Activated T-helper 1 cell treated with anti-CD3 and anti-CD28 coated beads, Interleukin-12 subunit alpha, Interleukin-12 subunit beta, Interleukin-2, Interleukin-4 antibody, amounts not matched to agents 30 ng/mL and 10 ng/mL and 1 ng/mL, durations not matched to agents 14 hours and 24 hours and 36 hours (primary cell): ENCODE data around the gene ITIH4. TPM values are rescaled to one million over a fixed set of nuclear protein-coding genes. Genes with fewer than 3 reads are reported as not detected.

ENCODE experiments used
- DNase-seq: peaks from one replicate; pipeline ENCODE4 v3.0.0; 2021; ENCODE audit warnings: low spot score
- H3K27ac Mint-ChIP-seq: one replicate; pipeline ENCODE4 v1.8.0; 2021; ENCODE audit warnings: mild to moderate bottlenecking, mixed read lengths
- H3K27me3 Mint-ChIP-seq: one replicate; pipeline ENCODE4 v1.8.0; 2022; ENCODE audit warnings: mild to moderate bottlenecking, moderate library complexity, mixed read lengths; ENCODE audit not compliant: insufficient read depth
- H3K36me3 Mint-ChIP-seq: one replicate; pipeline ENCODE4 v1.8.0; 2021; ENCODE audit warnings: low read depth, mixed read lengths
- H3K4me1 Mint-ChIP-seq: one replicate; pipeline ENCODE4 v1.8.0; 2021; ENCODE audit warnings: low read depth, mixed read lengths
- H3K4me3 Mint-ChIP-seq: one replicate; pipeline ENCODE4 v1.8.0; 2021; ENCODE audit warnings: mild to moderate bottlenecking, moderate library complexity, mixed read lengths
- H3K9me3 Mint-ChIP-seq: one replicate; pipeline ENCODE4 v1.8.0; 2021; ENCODE audit warnings: mixed read lengths
- intact Hi-C: fragments of 100-400 bp; cut with micrococcal nuclease; formaldehyde crosslinking; loops from one replicate; pipeline ENCODE4 v1.15.1; 2024
- total RNA-seq: library from RNA; stranded (reverse); gene quantifications from 2 replicates; pipeline ENCODE4 v1.2.3, GENCODE V29; 2022

The ITIH4 gene
- total RNA-seq, 1 donor from 2014 or later, result 4.8 TPM

DNA sequence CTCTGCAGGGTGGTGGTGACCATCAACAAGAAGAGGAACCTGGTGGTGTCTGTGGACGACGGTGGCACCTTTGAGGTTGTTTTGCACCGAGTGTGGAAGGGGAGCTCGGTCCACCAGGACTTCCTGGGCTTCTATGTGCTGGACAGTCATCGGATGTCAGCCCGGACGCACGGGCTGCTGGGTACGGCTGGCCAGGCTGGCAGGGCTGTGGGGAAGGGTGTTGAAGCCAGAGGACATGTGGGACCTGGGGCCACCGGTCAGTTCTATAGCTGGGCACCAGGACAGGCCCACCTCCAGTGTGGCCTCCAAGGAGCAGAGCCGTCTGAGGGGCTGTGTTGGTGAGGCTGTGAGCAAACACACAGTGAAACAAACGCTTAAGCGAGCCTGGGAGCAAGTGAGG lies 39.7 kb downstream of the ITIH4 start:
- H3K27me3 Mint-ChIP-seq, result peaks cover 2% of the 10 kb centered on the region
- no peak overlapping the region for H3K27ac Mint-ChIP-seq
- no peak overlapping the region for H3K4me3 Mint-ChIP-seq
- no peaks in the 10 kb centered on the region for H3K4me1 Mint-ChIP-seq
- intact Hi-C loops, result no loop called here
- H3K9me3 Mint-ChIP-seq, result no peaks in the 10 kb centered on the region
- no peaks in the 10 kb centered on the region for H3K36me3 Mint-ChIP-seq
- DNase-seq, result no peak

GRCh38 chr3:52790337-52790736 lies 40.1 kb downstream of the ITIH4 start:
- H3K27me3 Mint-ChIP-seq, result peaks cover 2% of the 10 kb centered on the region
- no peaks in the 10 kb centered on the region for H3K4me1 Mint-ChIP-seq
- H3K4me3 Mint-ChIP-seq, result no peak overlapping the region
- no peaks in the 10 kb centered on the region for H3K9me3 Mint-ChIP-seq
- no peak for DNase-seq
- intact Hi-C loops, result no loop called here
- H3K27ac Mint-ChIP-seq, result no peak overlapping the region
- no peaks in the 10 kb centered on the region for H3K36me3 Mint-ChIP-seq

DNA sequence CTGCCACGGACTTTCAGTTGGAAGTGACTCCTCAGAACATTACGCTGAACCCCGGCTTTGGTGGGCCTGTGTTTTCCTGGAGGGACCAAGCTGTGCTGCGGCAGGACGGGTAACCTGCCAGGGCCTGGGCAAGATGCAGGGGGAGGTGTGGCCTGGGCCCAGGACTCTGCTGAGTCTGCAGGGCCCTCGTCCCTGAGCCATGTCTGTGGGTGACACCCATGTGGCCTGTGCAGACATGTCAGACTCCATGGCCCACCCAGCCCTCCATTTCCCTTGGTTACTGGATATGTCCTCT lies 40.8 kb downstream of the ITIH4 start:
- Mint-ChIP-seq H3K4me3 (no peak overlapping the region), H3K4me1 (no peaks in the 10 kb centered on the region)

DNA sequence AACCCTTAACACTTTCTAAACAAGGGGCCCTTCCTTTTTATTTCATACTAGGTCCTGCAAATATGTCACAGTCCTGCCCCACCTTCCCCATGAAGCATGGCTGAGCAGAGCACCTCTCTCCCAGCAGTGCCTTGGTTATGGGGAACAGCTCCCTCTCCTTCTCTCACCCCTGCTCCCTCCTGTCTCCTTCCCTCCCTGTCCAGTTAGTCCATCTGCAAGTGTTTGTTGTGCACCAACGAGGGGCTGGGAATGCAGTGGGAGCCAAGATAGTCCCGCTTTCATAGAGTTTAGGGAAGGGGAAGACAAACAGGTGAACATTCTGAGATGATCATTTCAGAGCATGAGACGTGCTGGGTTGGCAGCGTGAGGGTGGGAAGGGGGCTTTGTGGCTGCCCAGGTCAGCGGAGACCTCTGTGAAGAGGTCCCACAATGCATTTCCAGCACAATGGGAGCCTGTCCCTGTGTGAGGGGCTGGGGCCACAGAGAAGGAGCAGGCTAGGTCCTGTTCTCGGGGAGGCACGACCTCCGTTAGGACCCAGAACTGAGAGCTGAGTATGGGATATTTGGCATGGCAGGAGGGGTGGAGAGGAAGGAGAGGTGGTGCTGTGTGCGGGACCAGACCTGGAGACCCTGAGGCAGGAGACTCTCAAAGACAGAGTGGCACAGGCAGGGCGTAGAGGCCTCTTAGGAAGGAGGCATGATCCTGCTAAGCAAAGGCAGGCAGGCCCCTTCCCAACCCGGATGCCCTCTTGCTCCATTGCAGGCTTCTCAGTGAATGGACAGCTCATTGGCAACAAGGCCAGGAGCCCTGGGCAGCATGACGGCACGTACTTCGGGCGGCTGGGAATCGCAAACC lies 41.4 kb downstream of the ITIH4 start:
- H3K9me3 Mint-ChIP-seq, result no peaks in the 10 kb centered on the region
- DNase-seq, result no peak
- H3K4me3 Mint-ChIP-seq, result no peak overlapping the region
- H3K4me1 Mint-ChIP-seq, result no peaks in the 10 kb centered on the region
- H3K27ac Mint-ChIP-seq, result no peak overlapping the region
- no peaks in the 10 kb centered on the region for H3K36me3 Mint-ChIP-seq
- intact Hi-C loops, result no loop called here
- peaks cover 5% of the 10 kb centered on the region for H3K27me3 Mint-ChIP-seq

More for the DNA sequence above, 40.8 kb downstream of the ITIH4 start:
- Mint-ChIP-seq H3K27me3 (peaks cover 5% of the 10 kb centered on the region), H3K36me3 (no peaks in the 10 kb centered on the region), H3K27ac (no peak overlapping the region), H3K9me3 (no peaks in the 10 kb centered on the region)
- DNase-seq, result no peak
- intact Hi-C loops, result no loop called here

DNA sequence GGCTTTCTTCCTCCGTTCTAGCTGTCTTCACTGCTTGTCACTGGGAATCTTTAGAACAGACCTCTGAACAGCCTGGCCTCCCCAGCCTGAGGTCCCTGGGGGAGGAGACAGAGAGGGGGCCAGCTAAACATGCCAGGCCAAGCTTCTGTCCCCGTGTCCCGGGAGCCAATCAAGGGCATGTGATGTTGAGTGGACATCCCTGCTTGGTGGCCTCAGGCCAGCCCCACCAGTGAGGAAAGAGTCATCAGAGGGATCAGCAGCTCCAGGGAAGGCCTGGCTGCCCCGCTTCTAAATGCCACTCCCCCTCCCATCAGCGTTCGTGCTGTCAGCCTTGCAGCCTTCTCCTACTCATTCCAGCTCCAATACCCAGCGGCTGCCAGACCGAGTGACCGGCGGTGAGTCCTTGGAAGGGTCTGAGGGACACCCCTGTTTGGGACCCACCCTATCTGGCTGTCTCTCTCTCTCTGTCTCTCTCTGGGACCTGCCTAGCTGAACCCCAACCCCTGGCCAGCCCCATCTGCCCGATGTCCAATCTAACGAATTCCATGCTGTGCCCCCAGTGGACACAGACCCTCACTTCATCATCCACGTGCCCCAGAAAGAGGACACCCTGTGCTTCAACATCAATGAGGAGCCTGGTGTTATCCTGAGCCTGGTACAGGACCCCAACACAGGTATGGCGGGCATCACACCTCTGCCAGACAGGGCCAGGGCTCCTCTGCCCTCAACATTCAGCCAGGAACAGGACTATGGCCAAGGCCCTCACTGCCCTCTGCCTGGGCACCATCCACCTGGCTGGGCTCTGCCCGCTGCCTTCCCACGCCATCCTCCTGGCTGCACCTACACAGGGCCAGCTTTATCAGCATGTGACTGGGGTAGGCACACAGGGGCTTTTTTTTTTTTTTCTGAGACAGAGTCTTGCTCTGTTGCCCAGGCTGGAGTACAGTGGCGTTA lies 42.5 kb downstream of the ITIH4 start:
- DNase-seq, result no peak
- Mint-ChIP-seq H3K4me1 (no peaks in the 10 kb centered on the region), H3K27ac (no peak overlapping the region), H3K4me3 (no peak overlapping the region), H3K36me3 (no peaks in the 10 kb centered on the region), H3K9me3 (no peaks in the 10 kb centered on the region), H3K27me3 (peaks cover 7% of the 10 kb centered on the region)
- intact Hi-C loops, result no loop called here

DNA sequence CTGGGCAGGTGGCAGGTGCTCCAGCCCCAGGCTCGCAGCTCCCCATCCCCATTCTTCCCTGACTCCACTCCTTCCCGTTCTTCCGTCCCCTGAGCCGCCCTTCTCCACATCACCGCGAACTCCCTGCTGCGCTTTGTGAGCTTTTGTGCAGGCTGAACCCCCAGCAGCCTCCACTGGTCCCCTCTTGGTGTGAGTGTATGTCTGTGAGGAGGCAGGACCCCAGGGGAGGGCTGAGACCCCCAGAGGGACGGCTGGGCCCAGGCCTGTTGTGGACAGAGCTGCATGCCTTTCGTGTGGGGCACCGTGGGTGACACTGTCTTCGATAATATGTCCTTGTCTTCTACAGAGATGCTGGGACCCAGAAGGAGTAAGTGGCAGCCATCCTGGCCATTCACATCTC lies 43.2 kb downstream of the ITIH4 start:
- Mint-ChIP-seq H3K4me1 (no peaks in the 10 kb centered on the region), H3K27me3 (peaks cover 7% of the 10 kb centered on the region), H3K36me3 (no peaks in the 10 kb centered on the region), H3K9me3 (no peaks in the 10 kb centered on the region), H3K27ac (no peak overlapping the region), H3K4me3 (no peak overlapping the region)
- intact Hi-C loops, result no loop called here
- DNase-seq, result no peak

GRCh38 chr3:52786330-52787215 lies 43.9 kb downstream of the ITIH4 start:
- Mint-ChIP-seq H3K4me3 (no peak overlapping the region), H3K4me1 (no peaks in the 10 kb centered on the region), H3K27ac (no peak overlapping the region), H3K9me3 (no peaks in the 10 kb centered on the region), H3K36me3 (no peaks in the 10 kb centered on the region), H3K27me3 (peaks cover 10% of the 10 kb centered on the region)
- no peak for DNase-seq
- intact Hi-C loops, result no loop called here

GRCh38 chr3:52784931-52785590 lies 45.4 kb downstream of the ITIH4 start:
- Mint-ChIP-seq H3K27ac (no peak overlapping the region), H3K36me3 (no peaks in the 10 kb centered on the region), H3K4me3 (no peak overlapping the region), H3K9me3 (no peaks in the 10 kb centered on the region), H3K4me1 (no peaks in the 10 kb centered on the region), H3K27me3 (peaks cover 10% of the 10 kb centered on the region)
- intact Hi-C loops, result no loop called here
- no peak for DNase-seq

- no peak overlapping the region for H3K27ac Mint-ChIP-seq
- no peaks in the 10 kb centered on the region for H3K4me1 Mint-ChIP-seq
- no peaks in the 10 kb centered on the region for H3K9me3 Mint-ChIP-seq
- H3K4me3 Mint-ChIP-seq, result no peak overlapping the region
- intact Hi-C loops, result no loop called here
- no peaks in the 10 kb centered on the region for H3K36me3 Mint-ChIP-seq
- DNase-seq, result no peak
- H3K27me3 Mint-ChIP-seq, result peaks cover 10% of the 10 kb centered on the region
Measured at GRCh38 chr3:52784021-52784621, 46.4 kb downstream of the ITIH4 start.

GRCh38 chr3:52783211-52783555 lies 47.3 kb downstream of the ITIH4 start:
- no peaks in the 10 kb centered on the region for H3K4me1 Mint-ChIP-seq
- no peaks in the 10 kb centered on the region for H3K9me3 Mint-ChIP-seq
- intact Hi-C loops, result no loop called here
- no peaks in the 10 kb centered on the region for H3K36me3 Mint-ChIP-seq
- no peak overlapping the region for H3K4me3 Mint-ChIP-seq
- DNase-seq, result no peak
- no peak overlapping the region for H3K27ac Mint-ChIP-seq
- H3K27me3 Mint-ChIP-seq, result peaks cover 10% of the 10 kb centered on the region

GRCh38 chr3:52782412-52783210 lies 47.9 kb downstream of the ITIH4 start:
- intact Hi-C loops, result no loop called here
- Mint-ChIP-seq H3K27me3 (peaks cover 10% of the 10 kb centered on the region), H3K36me3 (no peaks in the 10 kb centered on the region), H3K4me3 (no peak overlapping the region), H3K9me3 (no peaks in the 10 kb centered on the region), H3K4me1 (no peaks in the 10 kb centered on the region), H3K27ac (no peak overlapping the region)
- no peak for DNase-seq
